Esophagus squamous epithelium (tissue), 4 donors: Measurements from ENCODE around the gene OTUB1.

ENCODE experiments used
- CTCF ChIP-seq, 6 experiments: fragments of 450-650 bp in 4 of 6; fragments of 200-600 bp in 2 of 6; sonication (generic) in 2 of 6; IDR thresholded peaks; one replicate each; pipeline ENCODE4 v1.5.1; 2016 to 2019; ENCODE audit warnings: antibody characterized with exemption in 6 of 6, mild to moderate bottlenecking in 4 of 6, moderate library complexity in 4 of 6
- POLR2A ChIP-seq, 4 donors: fragments of 450-650 bp; IDR thresholded peaks; one replicate each; pipeline ENCODE4 v1.6.1; 2017; ENCODE audit warnings: antibody characterized with exemption in 4 of 4, mild to moderate bottlenecking in 4 of 4, moderate library complexity in 3 of 4

GRCh38 chr11:63993993-63994392, 7.8 kb downstream of the OTUB1 start:
- TF ChIP-seq CTCF (IDR thresholded peaks at IDR 0.05) (no peak), POLR2A (IDR thresholded peaks at IDR 0.05) (no peak)
